HG02642 (cell line): ENCODE data around the gene KLF3.
A peak's percentile ranks its signal among the peaks of the same experiment; 100 is the strongest.

Experiments used
- ATAC-seq: cut with Tn5 transposase; IDR thresholded peaks from one replicate; pipeline ENCODE4 v1.9.1; 2021; ENCODE audit warnings: mild to moderate bottlenecking; ENCODE audit not compliant: unreplicated experiment, poor library complexity

KLF3 gene

GRCh38 chr4:38650133-38650532 lies 13.9 kb upstream of the KLF3 start:
- no peak for ATAC-seq

GRCh38 chr4:38654273-38654672 lies 9.7 kb upstream of the KLF3 start:
- no peak for ATAC-seq

- ATAC-seq, result no peak
These were observed 7.9 kb upstream of the KLF3 start for GRCh38 chr4:38656111-38656510.

GRCh38 chr4:38659346-38659745 lies 4.7 kb upstream of the KLF3 start:
- no peak for ATAC-seq

DNA sequence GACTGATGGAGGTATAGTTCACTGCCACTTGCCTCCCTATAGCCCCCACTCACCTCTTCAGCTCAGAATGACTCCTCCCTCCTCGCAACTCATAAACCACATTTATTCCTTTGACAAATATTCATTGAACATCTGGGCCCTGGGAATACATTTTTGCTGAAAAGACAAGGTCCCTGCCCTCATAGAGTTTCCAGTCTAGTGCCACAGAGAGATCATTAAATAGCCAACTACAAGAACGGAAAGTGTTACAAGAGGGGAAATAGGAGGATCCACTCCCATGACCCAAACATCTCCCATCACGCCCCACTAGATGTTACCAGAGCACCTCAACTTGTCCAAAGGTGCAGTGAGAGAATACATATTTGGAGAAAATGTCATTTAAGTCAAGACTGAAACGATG lies 3.2 kb upstream of the KLF3 start:
- ATAC-seq, result no peak

DNA sequence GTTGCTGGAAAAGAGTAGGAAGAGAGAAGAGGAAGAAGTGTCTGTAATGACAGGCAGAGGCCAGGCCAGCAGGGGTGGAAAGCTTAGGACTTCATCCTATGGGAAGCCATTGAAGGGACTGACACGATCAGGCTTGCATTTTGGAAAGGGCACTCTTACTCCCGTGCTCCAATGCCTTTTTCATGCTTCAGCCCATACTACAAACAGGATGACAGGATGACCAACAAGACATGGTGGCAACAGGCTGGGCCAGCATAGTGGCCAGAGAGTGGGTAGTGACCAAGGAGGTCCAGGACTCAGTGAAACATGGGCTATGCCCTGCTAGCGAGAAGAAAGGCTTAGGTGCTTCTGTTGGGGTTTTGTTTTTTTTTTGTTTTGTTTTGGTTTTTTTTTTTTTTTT lies 2.6 kb upstream of the KLF3 start:
- no peak for ATAC-seq

GRCh38 chr4:38662522-38663089 lies 1.4 kb upstream of the KLF3 start:
- ATAC-seq, result no peak

GRCh38 chr4:38663090-38663800 lies 754 bp upstream of the KLF3 start:
- ATAC-seq, result peak; percentile 47

GRCh38 chr4:38664706-38665401 lies 855 bp downstream of the KLF3 start:
- ATAC-seq, result peak; percentile 0

GRCh38 chr4:38665551-38666411 lies 1.8 kb downstream of the KLF3 start:
- no peak for ATAC-seq

- ATAC-seq, result no peak
These were observed 2.7 kb downstream of the KLF3 start for GRCh38 chr4:38666766-38667084.

GRCh38 chr4:38667085-38667893 lies 3.3 kb downstream of the KLF3 start:
- no peak for ATAC-seq

DNA sequence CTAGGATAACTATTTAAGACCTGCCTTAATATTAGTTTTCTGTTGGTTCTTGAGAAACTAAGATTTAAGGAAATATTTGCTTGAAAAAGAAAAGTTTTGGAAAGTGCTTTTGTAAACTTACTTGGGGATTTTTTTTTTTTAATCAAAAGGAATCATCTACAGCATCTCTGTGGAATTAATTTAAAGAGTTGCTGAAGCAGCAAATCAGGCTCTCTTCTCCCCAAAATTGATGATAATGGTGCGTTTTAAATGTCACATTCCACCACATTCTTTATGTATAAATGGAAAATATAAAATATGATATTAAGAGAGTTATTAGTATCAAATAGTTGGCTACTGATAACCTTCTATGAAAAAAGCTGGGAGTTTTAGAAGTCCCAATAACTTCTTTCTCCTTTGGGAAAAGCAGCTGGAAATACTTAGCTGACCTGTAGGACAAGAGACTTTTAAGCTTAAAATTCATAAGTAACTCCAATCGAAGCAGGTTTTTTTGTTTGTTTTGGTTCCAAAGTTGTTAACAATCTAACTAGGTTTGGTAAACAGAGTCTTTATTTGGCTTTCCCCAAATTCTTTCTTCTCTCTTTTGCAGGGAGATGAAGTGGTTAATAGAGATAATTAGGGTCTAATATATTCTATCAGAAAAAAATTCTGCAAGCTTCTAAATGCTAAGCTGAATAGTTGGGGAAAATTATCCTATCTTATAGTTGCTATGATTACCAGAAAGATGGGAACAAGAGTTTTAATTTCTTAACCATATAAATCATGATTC lies 4.4 kb downstream of the KLF3 start:
- no peak for ATAC-seq

- no peak for ATAC-seq
These were observed 5.2 kb downstream of the KLF3 start for GRCh38 chr4:38669208-38669607.

DNA sequence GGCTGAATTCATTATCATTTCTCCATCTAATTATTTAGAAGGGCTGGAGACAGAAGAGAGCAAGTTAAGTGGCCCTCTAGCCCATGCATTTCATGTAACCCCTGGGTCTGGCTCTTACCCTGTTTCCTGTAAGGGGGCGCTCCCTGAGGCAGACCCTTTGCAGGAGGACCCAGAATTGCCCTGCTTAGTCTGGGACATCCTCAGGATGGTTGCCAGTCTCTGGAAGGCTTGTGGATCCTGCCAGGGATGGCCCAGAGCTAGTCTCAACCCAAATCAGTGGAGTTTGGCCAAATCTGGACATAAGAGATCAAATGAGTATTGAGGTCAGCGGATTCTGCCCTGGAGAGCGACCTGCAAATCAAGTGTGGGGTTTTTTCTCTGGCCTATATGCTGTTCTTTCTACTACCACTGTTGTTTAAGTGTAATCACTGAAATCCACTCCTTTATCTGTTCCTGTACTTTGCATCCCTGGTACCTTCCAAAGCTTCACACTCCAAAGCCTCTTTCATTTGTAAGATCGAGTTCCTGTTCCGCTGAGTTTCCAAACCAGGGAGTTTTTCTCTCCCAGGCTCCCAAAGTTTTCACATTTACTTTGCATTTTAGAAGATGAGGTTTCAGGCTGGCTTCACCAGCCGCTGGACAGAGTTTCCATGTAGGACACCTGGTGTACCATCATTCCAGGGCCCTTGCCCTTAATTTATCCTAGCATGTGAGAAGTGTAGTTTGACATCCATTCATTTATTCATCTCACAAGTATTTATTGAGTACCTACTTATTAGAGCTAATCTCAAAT lies 6.3 kb downstream of the KLF3 start:
- ATAC-seq, result no peak

- peak; percentile 59 for ATAC-seq
These were observed 7.1 kb downstream of the KLF3 start for GRCh38 chr4:38670939-38671591.

DNA sequence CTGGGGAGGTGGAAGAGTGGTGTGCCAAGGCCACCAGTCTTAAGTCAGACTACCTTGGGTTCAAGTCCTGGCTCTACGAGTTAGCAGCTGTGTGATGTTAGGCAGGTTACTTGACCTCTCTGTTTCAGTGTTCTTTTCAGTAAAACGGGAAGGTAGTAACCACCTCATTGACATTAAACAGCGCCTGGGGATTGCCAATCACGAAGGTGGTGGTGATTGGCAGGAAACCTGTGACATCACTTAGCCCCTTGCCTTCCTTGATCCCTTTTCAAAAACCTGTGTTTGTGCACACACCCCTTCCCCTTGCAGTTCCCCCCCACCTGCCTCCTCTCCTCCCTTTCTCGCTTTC lies 7.6 kb downstream of the KLF3 start:
- no peak for ATAC-seq

DNA sequence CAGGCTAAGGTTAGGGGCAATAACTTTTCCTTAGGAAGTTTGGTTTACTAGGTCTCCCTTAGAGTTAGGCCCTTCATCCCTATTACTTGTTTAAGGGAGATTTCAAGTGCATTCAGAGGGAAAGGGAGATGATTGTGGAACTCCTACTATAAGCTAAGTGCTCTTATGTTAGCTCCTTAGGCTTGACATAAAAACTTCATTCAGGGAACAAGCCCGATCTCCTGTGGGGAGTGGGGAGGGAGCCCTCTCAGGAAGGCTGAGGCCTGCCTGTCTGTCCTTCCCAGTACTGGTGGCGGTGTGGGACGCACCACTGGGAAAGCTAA lies 8.0 kb downstream of the KLF3 start:
- ATAC-seq, result no peak
